Measurements from ENCODE around the gene ACAA1. TPM values are rescaled to one million over a fixed set of nuclear protein-coding genes. Genes with fewer than 3 reads are reported as not detected.
"Not testable (repeated sequence)": the region's sequence is repeated elsewhere in the genome, so short reads cannot be mapped to it uniquely, and the experiment has no call there.

The ACAA1 gene
- total RNA-seq, 1 experiment from 2014 or later, result 58.9 TPM

GRCh38 chr3:38084334-38085310 is 52.3 kb downstream of the ACAA1 start:
- DNase-seq, result no peak
- H2AFZ ChIP-seq, result no peak overlapping the region
- H3K4me3 ChIP-seq, result no peak overlapping the region
- BruUV-seq (replicated peaks), result no TSS peak
- no peaks in the 10 kb centered on the region for H3K27me3 ChIP-seq (ENCODE audit: insufficient read depth, low read depth)
- TF ChIP-seq CTCF (conservative IDR thresholded peaks at IDR 0.05), result no peak
- no peak for TF ChIP-seq EZH2 (IDR thresholded peaks at IDR 0.05; ENCODE audit: low read depth)
- intact Hi-C loops (cut with micrococcal nuclease; ENCODE audit: unreplicated experiment), result no loop called here
- peaks cover 8% of the 10 kb centered on the region; the same call in 1 of the 2 replicates for H3F3A ChIP-seq (ENCODE audit: insufficient read depth, low read depth)
- no peak overlapping the region for H3K4me2 ChIP-seq
- H3K36me3 ChIP-seq (ENCODE audit: low read depth), result no peaks in the 10 kb centered on the region
- CTCF ChIA-PET, result no interaction called here
- H3K27ac ChIP-seq, result no peak overlapping the region
- H3K9me2 ChIP-seq (ENCODE audit: insufficient read depth), result no peaks in the 10 kb centered on the region
- no peaks in the 10 kb centered on the region for H3K4me1 ChIP-seq (replicated peaks; ENCODE audit: insufficient read depth)
- H3K9me3 ChIP-seq (ENCODE audit: insufficient read depth, low read depth), result no peaks in the 10 kb centered on the region
- no peaks in the 10 kb centered on the region for H3K79me2 ChIP-seq (ENCODE audit: low read depth)
- H4K20me1 ChIP-seq (ENCODE audit: insufficient read depth), result no peaks in the 10 kb centered on the region
- POLR2A ChIA-PET (ENCODE audit: unreplicated experiment), result no interaction called here

GRCh38 chr3:38083871-38084333 is 53.0 kb downstream of the ACAA1 start:
- no peak for TF ChIP-seq CTCF (conservative IDR thresholded peaks at IDR 0.05)
- TF ChIP-seq EZH2 (IDR thresholded peaks at IDR 0.05; ENCODE audit: low read depth), result no peak
- H3K27ac ChIP-seq, result no peak overlapping the region
- ChIA-PET CTCF (no interaction called here), POLR2A (ENCODE audit: unreplicated experiment) (no interaction called here)
- H4K20me1 ChIP-seq (ENCODE audit: insufficient read depth), result no peaks in the 10 kb centered on the region
- no peak for DNase-seq
- H3K4me1 ChIP-seq (replicated peaks; ENCODE audit: insufficient read depth), result no peaks in the 10 kb centered on the region
- peaks cover 8% of the 10 kb centered on the region; the same call in 1 of the 2 replicates for H3F3A ChIP-seq (ENCODE audit: insufficient read depth, low read depth)
- no peak overlapping the region for H2AFZ ChIP-seq
- no peak overlapping the region for H3K4me2 ChIP-seq
- BruUV-seq (replicated peaks), result no TSS peak
- no peaks in the 10 kb centered on the region for H3K27me3 ChIP-seq (ENCODE audit: insufficient read depth, low read depth)
- H3K9me2 ChIP-seq (ENCODE audit: insufficient read depth), result no peaks in the 10 kb centered on the region
- no peak overlapping the region for H3K4me3 ChIP-seq
- H3K36me3 ChIP-seq (ENCODE audit: low read depth), result no peaks in the 10 kb centered on the region
- intact Hi-C loops (cut with micrococcal nuclease; ENCODE audit: unreplicated experiment), result no loop called here
- no peaks in the 10 kb centered on the region for H3K79me2 ChIP-seq (ENCODE audit: low read depth)
- H3K9me3 ChIP-seq (ENCODE audit: insufficient read depth, low read depth), result no peaks in the 10 kb centered on the region

- H3K4me1 ChIP-seq (replicated peaks; ENCODE audit: insufficient read depth); H3F3A ChIP-seq (ENCODE audit: insufficient read depth, low read depth); CTCF ChIA-PET; BruUV-seq (replicated peaks); DNase-seq; H3K9me3 ChIP-seq (ENCODE audit: insufficient read depth, low read depth); H3K9me2 ChIP-seq (ENCODE audit: insufficient read depth); H2AFZ ChIP-seq; H3K4me2 ChIP-seq; H3K79me2 ChIP-seq (ENCODE audit: low read depth); H3K27me3 ChIP-seq (ENCODE audit: insufficient read depth, low read depth); intact Hi-C loops (cut with micrococcal nuclease; ENCODE audit: unreplicated experiment); POLR2A ChIA-PET (ENCODE audit: unreplicated experiment); H3K36me3 ChIP-seq (ENCODE audit: low read depth); H4K20me1 ChIP-seq (ENCODE audit: insufficient read depth); H3K27ac ChIP-seq; H3K4me3 ChIP-seq: not testable (repeated sequence)
Measured at GRCh38 chr3:38083254-38083653, 53.7 kb downstream of the ACAA1 start.

GRCh38 chr3:38082296-38082695 is 54.6 kb downstream of the ACAA1 start:
- H2AFZ ChIP-seq; DNase-seq; CTCF ChIA-PET; H3K4me2 ChIP-seq; H3K36me3 ChIP-seq (ENCODE audit: low read depth); H3K27me3 ChIP-seq (ENCODE audit: insufficient read depth, low read depth); H3K9me3 ChIP-seq (ENCODE audit: insufficient read depth, low read depth); BruUV-seq (replicated peaks); H3K79me2 ChIP-seq (ENCODE audit: low read depth); POLR2A ChIA-PET (ENCODE audit: unreplicated experiment); H3K4me1 ChIP-seq (replicated peaks; ENCODE audit: insufficient read depth); H3K9me2 ChIP-seq (ENCODE audit: insufficient read depth); H3K4me3 ChIP-seq; H3F3A ChIP-seq (ENCODE audit: insufficient read depth, low read depth); H3K27ac ChIP-seq; intact Hi-C loops (cut with micrococcal nuclease; ENCODE audit: unreplicated experiment); H4K20me1 ChIP-seq (ENCODE audit: insufficient read depth): not testable (repeated sequence)

GRCh38 chr3:38077073-38077472 is 59.9 kb downstream of the ACAA1 start:
- CTCF ChIA-PET; H3K9me3 ChIP-seq (ENCODE audit: insufficient read depth, low read depth); H3K79me2 ChIP-seq (ENCODE audit: low read depth); H3K4me3 ChIP-seq; intact Hi-C loops (cut with micrococcal nuclease; ENCODE audit: unreplicated experiment); BruUV-seq (replicated peaks); H3K4me2 ChIP-seq; H3K27ac ChIP-seq; DNase-seq; H3F3A ChIP-seq (ENCODE audit: insufficient read depth, low read depth); H3K9me2 ChIP-seq (ENCODE audit: insufficient read depth); H4K20me1 ChIP-seq (ENCODE audit: insufficient read depth); H2AFZ ChIP-seq; POLR2A ChIA-PET (ENCODE audit: unreplicated experiment); H3K4me1 ChIP-seq (replicated peaks; ENCODE audit: insufficient read depth); H3K36me3 ChIP-seq (ENCODE audit: low read depth): not testable (repeated sequence)
- H3K27me3 ChIP-seq (ENCODE audit: insufficient read depth, low read depth), result peaks cover 12% of the 10 kb centered on the region; the same call in 1 of the 2 replicates
